Measurements from ENCODE around the gene PDIA4.

The PDIA4 gene

GRCh38 chr7:149027611-149028345 is 527 bp downstream of the PDIA4 start:
- Histone ChIP-seq H3K27ac (peak overlapping the region; percentile 76 to 90), H3K9me3 (no peaks in the 10 kb centered on the region), H3K4me3 (peak overlapping the region; percentile 73 to 82), H3K27me3 (no peaks in the 10 kb centered on the region), H3K36me3 (no peaks in the 10 kb centered on the region), H3K4me1 (peaks cover 0 to 23% (median 19%) of the 10 kb centered on the region in 4 donors)
- TF ChIP-seq CTCF (IDR thresholded peaks at IDR 0.05), result no peak
- peak in 1 of 2 donors; percentile 28 for DNase-seq
- intact Hi-C loops (cut with DNase I; ENCODE audit: low total_unique reads), result loop anchor here (2.0 to 5.0 kb wide), 2 partner anchors 35 to 40 kb away; no protein-coding TSS in a partner anchor

GRCh38 chr7:149027055-149027454 is 1.2 kb downstream of the PDIA4 start:
- H3K27me3 ChIP-seq, result no peaks in the 10 kb centered on the region
- H3K4me1 ChIP-seq, result peaks cover 0 to 23% (median 19%) of the 10 kb centered on the region in 4 donors
- peak overlapping the region; percentile 73 to 82 for H3K4me3 ChIP-seq
- H3K27ac ChIP-seq, result peak overlapping the region in 1 of 2 donors; percentile 90
- intact Hi-C loops (cut with DNase I; ENCODE audit: low total_unique reads), result loop anchor here (5.0 kb wide), 1 partner anchor 40 kb away; no protein-coding TSS in a partner anchor
- H3K9me3 ChIP-seq, result no peaks in the 10 kb centered on the region
- TF ChIP-seq CTCF (IDR thresholded peaks at IDR 0.05), result no peak
- H3K36me3 ChIP-seq, result no peaks in the 10 kb centered on the region
- no peak for DNase-seq

GRCh38 chr7:149023662-149024061 is 4.6 kb downstream of the PDIA4 start:
- Histone ChIP-seq H3K4me3 (no peak overlapping the region), H3K4me1 (peaks cover 0 to 17% (median 16%) of the 10 kb centered on the region in 4 donors), H3K9me3 (no peaks in the 10 kb centered on the region), H3K36me3 (peaks cover 13 to 20% (median 18%) of the 10 kb centered on the region in 3 donors), H3K27me3 (no peaks in the 10 kb centered on the region), H3K27ac (no peak overlapping the region)
- intact Hi-C loops (cut with DNase I; ENCODE audit: low total_unique reads), result no loop called here
- DNase-seq, result no peak
- no peak for TF ChIP-seq CTCF (IDR thresholded peaks at IDR 0.05)

GRCh38 chr7:149022756-149023360 is 5.4 kb downstream of the PDIA4 start:
- Histone ChIP-seq H3K9me3 (no peaks in the 10 kb centered on the region), H3K4me3 (no peak overlapping the region), H3K4me1 (peaks cover 0 to 17% (median 16%) of the 10 kb centered on the region in 4 donors), H3K27ac (no peak overlapping the region), H3K27me3 (no peaks in the 10 kb centered on the region), H3K36me3 (peaks cover 13 to 28% (median 26%) of the 10 kb centered on the region in 3 donors)
- no peak for TF ChIP-seq CTCF (IDR thresholded peaks at IDR 0.05)
- DNase-seq, result no peak
- intact Hi-C loops (cut with DNase I; ENCODE audit: low total_unique reads), result no loop called here

GRCh38 chr7:149021725-149022062 is 6.6 kb downstream of the PDIA4 start:
- H3K27me3 ChIP-seq, result no peaks in the 10 kb centered on the region
- peaks cover 0 to 7% (median 6%) of the 10 kb centered on the region in 4 donors for H3K4me1 ChIP-seq
- TF ChIP-seq CTCF (IDR thresholded peaks at IDR 0.05), result no peak
- H3K9me3 ChIP-seq, result no peaks in the 10 kb centered on the region
- H3K27ac ChIP-seq, result no peak overlapping the region
- no peak overlapping the region for H3K4me3 ChIP-seq
- DNase-seq, result no peak
- peaks cover 17 to 37% (median 34%) of the 10 kb centered on the region in 3 donors for H3K36me3 ChIP-seq
- intact Hi-C loops (cut with DNase I; ENCODE audit: low total_unique reads), result no loop called here
